Liver (tissue), 9 donors: ENCODE data around the gene SIL1. TPM values are rescaled to one million over a fixed set of nuclear protein-coding genes. Genes with fewer than 3 reads are reported as not detected.
A peak's percentile ranks its signal among the peaks of the same experiment; 100 is the strongest.
"Not testable (repeated sequence)": the region's sequence is repeated elsewhere in the genome, so short reads cannot be mapped to it uniquely, and the experiment has no call there.

ENCODE experiments used
- DNase-seq: peaks from one replicate; pipeline ENCODE4 v3.0.0-alpha.2; 2017; ENCODE audit warnings: low spot score
- H3K27ac ChIP-seq, 2 donors: one replicate each; pipeline ENCODE4 v1.7.0; 2013; ENCODE audit warnings: inconsistent platforms in 2 of 2, low read length in 2 of 2, control low read depth in 1 of 2, low read depth in 1 of 2, mild to moderate bottlenecking in 1 of 2
- H3K27me3 ChIP-seq, 4 donors: one replicate each; pipeline versions ENCODE4 v1.6.1 to v1.7.0; 2013; ENCODE audit warnings: low read length in 3 of 4, inconsistent platforms in 1 of 4, mild to moderate bottlenecking in 1 of 4, moderate library complexity in 1 of 4; ENCODE audit not compliant: control insufficient read depth in 4 of 4, insufficient read depth in 4 of 4
- H3K36me3 ChIP-seq, 4 donors: one replicate each; pipeline versions ENCODE4 v1.6.1 to v1.7.0; 2013; ENCODE audit warnings: low read length in 3 of 4, mild to moderate bottlenecking in 3 of 4, low read depth in 1 of 4, moderate library complexity in 1 of 4; ENCODE audit not compliant: control insufficient read depth in 4 of 4, insufficient read depth in 3 of 4
- H3K4me1 ChIP-seq, 4 donors: one replicate each; pipeline versions ENCODE4 v1.6.1 to v1.7.0; 2013; ENCODE audit warnings: low read length in 3 of 4, mild to moderate bottlenecking in 3 of 4, moderate library complexity in 1 of 4; ENCODE audit not compliant: control insufficient read depth in 4 of 4, insufficient read depth in 4 of 4
- H3K4me3 ChIP-seq, 3 donors: one replicate each; pipeline versions ENCODE4 v1.6.1 to v1.7.0; 2013; ENCODE audit warnings: low read length in 3 of 3, control low read depth in 1 of 3, low read depth in 1 of 3, mild to moderate bottlenecking in 1 of 3
- H3K9ac ChIP-seq, 2 donors: one replicate each; pipeline ENCODE4 v1.7.0; 2013; ENCODE audit warnings: low read length in 2 of 2, mild to moderate bottlenecking in 2 of 2, moderate library complexity in 2 of 2, control low read depth in 1 of 2, low read depth in 1 of 2
- H3K9me3 ChIP-seq, 4 donors: one replicate each; pipeline versions ENCODE4 v1.6.1 to v1.7.0; 2013; ENCODE audit warnings: low read length in 3 of 4; ENCODE audit not compliant: control insufficient read depth in 4 of 4
- ATF3 ChIP-seq: IDR thresholded peaks from 2 replicates; pipeline ENCODE4 v1.6.1; 2016; ENCODE audit warnings: antibody characterized with exemption
- CTCF ChIP-seq: fragments of 150-350 bp; IDR thresholded peaks from 2 replicates; pipeline ENCODE4 v1.5.1; 2017; ENCODE audit warnings: improper control_type of control experiment, low read depth, low read length; ENCODE audit not compliant: missing input control
- EGR1 ChIP-seq, 2 donors: IDR thresholded peaks; 2 replicates each; pipeline ENCODE4 v1.6.1; 2016 to 2018; ENCODE audit warnings: antibody characterized with exemption in 2 of 2, low read depth in 2 of 2
- FOXA1 ChIP-seq: IDR thresholded peaks from 2 replicates; pipeline ENCODE4 v1.6.1; 2016; ENCODE audit warnings: antibody characterized with exemption
- FOXA2 ChIP-seq: IDR thresholded peaks from 2 replicates; pipeline ENCODE4 v1.6.1; 2016; ENCODE audit warnings: antibody characterized with exemption
- GABPA ChIP-seq, 2 donors: IDR thresholded peaks in 1 of 2; conservative IDR thresholded peaks in 1 of 2; 2 replicates each; pipeline ENCODE4 v1.6.1; 2016; ENCODE audit warnings: antibody characterized with exemption in 2 of 2, mild to moderate bottlenecking in 1 of 2, moderate library complexity in 1 of 2
- HNF4A ChIP-seq, 2 donors: conservative IDR thresholded peaks; 2 replicates each; pipeline ENCODE4 v1.6.1; 2016; ENCODE audit warnings: antibody characterized with exemption in 2 of 2, mild to moderate bottlenecking in 2 of 2
- HNF4G ChIP-seq: IDR thresholded peaks from 2 replicates; pipeline ENCODE4 v1.6.1; 2016; ENCODE audit warnings: antibody characterized with exemption
- JUND ChIP-seq, 2 donors: IDR thresholded peaks; 2 replicates each; pipeline ENCODE4 v1.6.1; 2016; ENCODE audit warnings: antibody characterized with exemption in 2 of 2
- MAX ChIP-seq: IDR thresholded peaks from 2 replicates; pipeline ENCODE4 v1.6.1; 2016; ENCODE audit warnings: antibody characterized with exemption
- NR2F2 ChIP-seq: IDR thresholded peaks from 2 replicates; pipeline ENCODE4 v1.6.1; 2016; ENCODE audit warnings: antibody characterized with exemption
- RAD21 ChIP-seq, 2 donors: IDR thresholded peaks; 2 replicates each; pipeline ENCODE4 v1.6.1; 2016; ENCODE audit warnings: antibody characterized with exemption in 2 of 2, mild to moderate bottlenecking in 2 of 2
- REST ChIP-seq: IDR thresholded peaks from 2 replicates; pipeline ENCODE4 v1.6.1; 2016; ENCODE audit warnings: antibody characterized with exemption, mild to moderate bottlenecking
- RXRA ChIP-seq, 2 donors: IDR thresholded peaks; 2 replicates each; pipeline ENCODE4 v1.6.1; 2017 to 2018; ENCODE audit warnings: antibody characterized with exemption in 2 of 2, mild to moderate bottlenecking in 1 of 2
- SP1 ChIP-seq: IDR thresholded peaks from 2 replicates; pipeline ENCODE4 v1.6.1; 2018; ENCODE audit warnings: antibody characterized with exemption, mild to moderate bottlenecking
- TAF1 ChIP-seq: conservative IDR thresholded peaks from 2 replicates; pipeline ENCODE4 v1.6.1; 2016; ENCODE audit warnings: antibody characterized with exemption, mild to moderate bottlenecking
- ZBTB33 ChIP-seq: IDR thresholded peaks from 2 replicates; pipeline ENCODE4 v1.6.1; 2016; ENCODE audit warnings: antibody characterized with exemption
- WGBS: extraction: QIAGEN DNeasy Blood & Tissue Kit; methylation state at CpG from one replicate; pipeline ENCODE4 v1.1.7; 2013; 5-methylcytosine and 5-hydroxymethylcytosine counted together
- polyA plus RNA-seq, 2 donors: library from polyadenylated mRNA; stranded (reverse) in 1 of 2; unstranded in 1 of 2; fragments of 200-250 nt in 1 of 2; fragments of >200 nt in 1 of 2; fragmentation: Nextera tagmentation in 1 of 2; extraction: Ambion mirVana in 1 of 2; gene quantifications; one replicate each; pipeline versions ENCODE4 v1.2.1 to v1.2.3, GENCODE V29; 2013 to 2015
- total RNA-seq, 2 donors: library from RNA; depleted of rRNA; stranded (reverse); fragments of >200 nt; gene quantifications; one replicate each; pipeline ENCODE4 v1.2.3, GENCODE V29; 2014
- donor health status: healthy.
- donor health status: healthy.
- donor health status: healthy.
- donor health status: healthy.
- donor health status: healthy.

SIL1 gene
- total and polyA plus RNA-seq, 4 donors, result 38.1 to 95.1 (median 76.2) TPM

GRCh38 chr5:139193928-139194327, 4.2 kb downstream of the SIL1 start:
- TF ChIP-seq SP1, result no peak
- peak; percentile 12 for TF ChIP-seq CTCF
- TF ChIP-seq RXRA (IDR thresholded peaks at IDR 0.05), result no peak
- no peak for TF ChIP-seq FOXA1
- no peak for TF ChIP-seq TAF1
- TF ChIP-seq HNF4A (conservative IDR thresholded peaks at IDR 0.05), result no peak
- TF ChIP-seq HNF4G, result no peak
- peak in 1 of 2 donors; percentile 46 for TF ChIP-seq RAD21 (IDR thresholded peaks at IDR 0.05)
- no peak for TF ChIP-seq FOXA2
- no peak for TF ChIP-seq ZBTB33
- no peak for TF ChIP-seq NR2F2
- TF ChIP-seq GABPA (IDR thresholded peaks at IDR 0.05 in 1 of 2, conservative IDR thresholded peaks at IDR 0.05 in 1 of 2), result no peak
- no peak for TF ChIP-seq REST
- TF ChIP-seq EGR1 (IDR thresholded peaks at IDR 0.05; ENCODE audit: low read depth in 2 of 2), result no peak
- TF ChIP-seq JUND (IDR thresholded peaks at IDR 0.05), result no peak
- TF ChIP-seq ATF3, result no peak
- TF ChIP-seq MAX, result no peak

GRCh38 chr5:139192906-139193305, 5.3 kb downstream of the SIL1 start:
- DNase-seq, H3K27me3 ChIP-seq, H3K36me3 ChIP-seq, H3K27ac ChIP-seq, H3K4me3 ChIP-seq, H3K9ac ChIP-seq, H3K9me3 ChIP-seq: not testable (repeated sequence)
- H3K4me1 ChIP-seq, result peaks cover 0 to 20% (median 10%) of the 10 kb centered on the region in 4 donors
- 71% methylated on average over 4 of the region's 4 CpGs for WGBS

More at GRCh38 chr5:139193928-139194327, 4.2 kb downstream of the SIL1 start:
- Histone ChIP-seq H3K27me3 (no peaks in the 10 kb centered on the region), H3K27ac (no peak overlapping the region), H3K4me3 (no peak overlapping the region), H3K36me3 (no peaks in the 10 kb centered on the region), H3K4me1 (peaks cover 2 to 14% (median 5%) of the 10 kb centered on the region in 4 donors), H3K9me3 (no peaks in the 10 kb centered on the region), H3K9ac (no peak overlapping the region)
- no peak for DNase-seq
- WGBS, result 91% methylated on average over 1 of the region's 1 CpG

GRCh38 chr5:139191954-139192353, 6.2 kb downstream of the SIL1 start:
- not testable (repeated sequence) for H3K27ac ChIP-seq, H3K9ac ChIP-seq, H3K36me3 ChIP-seq, H3K9me3 ChIP-seq, H3K4me3 ChIP-seq, DNase-seq, H3K27me3 ChIP-seq
- 94% methylated on average over 3 of the region's 3 CpGs for WGBS
- peaks cover 0 to 14% (median 9%) of the 10 kb centered on the region in 4 donors for H3K4me1 ChIP-seq
